ENCODE measurements around the gene SDK1.

Gene SDK1

DNA sequence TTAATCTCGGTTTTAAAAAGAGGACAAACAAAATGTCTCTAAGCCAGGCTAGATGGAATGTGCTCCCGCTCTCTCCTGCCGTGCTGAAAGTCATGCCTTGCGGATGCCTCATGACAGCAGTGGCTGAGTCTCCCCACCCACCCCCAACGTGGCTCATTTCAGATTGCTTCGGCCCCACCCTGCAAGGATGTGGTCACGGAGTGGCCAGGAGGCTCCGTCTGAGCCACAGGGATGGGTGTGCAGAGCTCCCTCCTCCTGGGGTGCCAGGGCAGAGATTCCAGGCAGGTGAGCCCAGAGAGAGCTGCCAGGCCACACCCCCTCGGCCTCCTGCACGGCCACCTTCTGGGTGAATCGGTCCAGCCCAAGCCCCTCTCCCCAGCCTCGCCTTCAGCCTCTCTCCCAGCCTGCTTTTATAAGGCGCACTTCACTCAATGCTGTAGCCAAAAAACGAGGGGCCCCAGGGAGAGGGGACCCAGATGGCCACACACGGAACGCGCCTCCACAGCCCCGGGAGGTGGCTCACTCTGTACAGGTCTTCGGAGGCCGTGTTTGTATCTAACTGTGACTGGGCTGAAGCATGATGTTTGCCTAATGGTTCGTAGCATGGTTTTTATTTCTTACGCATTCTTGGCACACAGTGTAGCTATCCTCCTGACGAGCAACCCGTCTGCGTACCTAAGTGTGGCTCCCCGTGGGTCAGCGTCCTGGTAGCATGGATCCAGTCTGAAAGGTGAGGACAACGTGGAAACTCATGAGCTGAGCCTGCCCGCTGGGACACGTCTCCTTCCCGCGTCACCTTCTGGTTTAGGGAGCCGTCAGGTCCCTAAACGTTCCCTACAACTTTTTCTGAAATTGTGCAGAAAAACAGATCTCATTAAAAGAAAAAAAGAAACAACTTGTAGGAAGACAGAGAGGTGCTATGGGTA is 967.3 kb downstream of the SDK1 start:
- no peak for DNase-seq

DNA sequence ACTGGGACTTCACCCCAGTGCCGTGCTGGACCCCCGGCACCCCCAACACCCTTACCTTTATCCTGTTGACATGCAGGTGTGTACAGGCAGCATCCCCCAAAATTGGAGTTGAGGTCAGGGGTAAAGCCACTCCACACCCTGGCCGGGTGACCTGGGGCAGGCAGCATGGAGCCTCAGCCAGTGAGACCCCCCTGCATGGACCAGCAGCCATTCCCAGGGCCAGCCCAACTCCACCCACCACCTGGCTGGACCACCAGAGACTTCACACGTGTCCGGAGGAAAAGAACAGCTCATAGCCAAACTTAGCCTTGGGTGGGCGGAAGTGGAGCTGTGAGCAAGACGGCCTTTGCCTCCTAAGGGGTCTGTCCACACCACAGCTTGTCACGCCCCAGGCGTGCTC is 968.0 kb downstream of the SDK1 start:
- no peak for DNase-seq

DNA sequence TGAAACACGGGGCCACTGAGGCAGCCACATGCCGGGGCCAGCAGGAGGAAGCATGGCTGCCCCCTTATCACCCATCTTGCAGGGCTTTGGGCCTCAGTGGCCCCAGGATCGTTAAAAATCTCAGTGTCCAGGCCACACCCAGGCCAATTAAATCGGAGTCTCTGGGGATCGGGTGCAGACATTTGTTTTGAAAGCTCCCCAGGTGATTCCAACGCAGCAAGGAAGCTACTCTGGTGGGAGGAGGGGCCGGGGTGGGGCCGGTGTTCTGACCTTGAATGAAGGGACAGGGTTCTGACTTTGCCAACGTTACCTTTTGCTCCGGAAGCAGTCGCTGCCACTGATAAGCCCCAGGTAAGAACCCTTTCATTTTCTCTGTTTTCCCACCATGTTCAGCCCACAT is 968.7 kb downstream of the SDK1 start:
- no peak for DNase-seq

DNA sequence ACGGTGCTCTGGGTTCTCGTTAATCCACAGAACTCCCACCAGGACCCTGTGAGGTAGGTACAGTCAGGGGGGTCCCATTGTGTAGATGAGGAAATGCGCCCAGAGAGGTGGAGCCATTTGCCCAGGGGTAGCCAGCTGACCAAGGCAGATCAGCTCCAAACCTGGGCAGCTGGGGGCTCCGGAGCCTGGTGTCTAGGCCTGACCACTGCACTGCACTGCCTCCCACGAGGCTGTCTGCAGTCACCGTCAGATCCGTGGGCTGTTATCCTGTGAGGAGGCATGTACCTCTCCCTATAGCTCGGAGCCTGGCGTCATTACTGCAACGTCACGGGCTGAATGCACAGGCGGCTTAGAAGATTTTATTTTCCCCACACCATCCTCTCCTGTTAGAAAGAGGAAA is 969.2 kb downstream of the SDK1 start:
- no peak for DNase-seq

DNA sequence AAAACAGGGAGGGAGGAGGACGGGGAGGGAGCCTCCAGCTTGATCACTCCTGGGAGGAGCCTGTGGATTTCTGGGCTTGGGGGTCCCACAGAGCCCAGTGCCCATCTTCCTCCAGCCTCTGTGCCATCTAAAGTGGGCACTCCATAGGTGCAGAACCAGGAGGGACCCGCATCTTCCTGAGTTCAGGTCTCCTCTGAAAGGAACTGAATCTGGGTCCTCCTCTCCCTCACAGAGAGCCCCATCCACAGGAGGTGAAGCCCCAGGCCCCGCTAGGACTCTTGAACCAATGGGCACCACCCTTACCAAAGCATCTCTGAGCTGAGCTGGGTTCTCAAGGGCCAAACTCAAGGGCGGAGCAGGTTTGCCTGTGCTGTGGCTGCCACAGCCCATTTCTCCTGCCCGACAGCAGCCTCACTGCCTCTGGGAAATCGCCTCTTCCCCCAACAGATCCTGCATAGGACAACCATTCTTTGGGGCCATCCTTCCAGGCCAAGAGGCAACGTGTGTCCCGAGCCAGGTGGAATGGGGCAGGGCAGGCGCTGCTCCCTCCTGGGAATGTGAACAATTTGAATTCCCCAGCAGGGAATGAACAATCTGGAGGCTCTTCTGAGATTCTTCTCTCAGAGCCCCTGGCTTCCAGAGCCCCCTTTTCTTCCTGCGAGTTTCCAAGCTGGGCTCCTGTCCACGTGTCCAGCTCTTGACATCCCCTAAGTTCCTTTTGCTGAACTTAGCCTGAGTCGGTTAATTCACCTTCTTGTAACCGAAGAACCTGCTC is 970.1 kb downstream of the SDK1 start:
- no peak for DNase-seq

DNA sequence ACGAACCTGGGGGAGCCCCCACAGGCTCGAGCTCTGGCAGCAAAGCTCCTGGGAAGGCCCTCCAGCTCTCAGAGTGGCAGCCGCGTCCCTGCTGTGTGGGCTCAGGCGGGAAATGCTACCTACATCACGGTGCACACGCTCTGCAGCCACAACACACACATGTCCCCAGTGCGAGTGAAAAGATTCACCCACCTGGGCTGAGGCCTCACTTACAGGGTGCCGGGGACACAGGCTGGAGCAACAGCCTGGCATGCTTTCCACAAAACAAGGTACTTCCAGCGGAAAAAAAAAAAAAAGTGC is 970.6 kb downstream of the SDK1 start:
- no peak for DNase-seq

DNA sequence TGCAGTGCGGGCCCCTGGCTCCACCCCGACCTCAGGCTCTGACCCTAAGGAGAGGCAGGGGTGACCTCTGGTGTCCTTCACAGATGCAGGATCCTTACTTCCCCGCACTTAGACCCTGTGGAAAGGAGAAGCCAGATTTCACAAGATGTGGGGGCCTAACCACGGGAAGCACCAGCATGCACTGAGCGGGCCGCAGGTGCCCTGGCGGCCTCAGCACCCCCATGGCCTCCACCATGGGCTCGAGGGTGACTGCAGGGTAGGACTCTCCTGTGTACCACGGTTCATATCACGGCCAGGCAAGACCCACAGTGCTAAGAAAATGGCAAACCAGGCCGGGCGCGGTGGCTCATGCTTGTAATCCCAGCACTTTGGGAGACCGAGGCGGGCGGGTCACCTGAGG is 971.1 kb downstream of the SDK1 start:
- no peak for DNase-seq

DNA sequence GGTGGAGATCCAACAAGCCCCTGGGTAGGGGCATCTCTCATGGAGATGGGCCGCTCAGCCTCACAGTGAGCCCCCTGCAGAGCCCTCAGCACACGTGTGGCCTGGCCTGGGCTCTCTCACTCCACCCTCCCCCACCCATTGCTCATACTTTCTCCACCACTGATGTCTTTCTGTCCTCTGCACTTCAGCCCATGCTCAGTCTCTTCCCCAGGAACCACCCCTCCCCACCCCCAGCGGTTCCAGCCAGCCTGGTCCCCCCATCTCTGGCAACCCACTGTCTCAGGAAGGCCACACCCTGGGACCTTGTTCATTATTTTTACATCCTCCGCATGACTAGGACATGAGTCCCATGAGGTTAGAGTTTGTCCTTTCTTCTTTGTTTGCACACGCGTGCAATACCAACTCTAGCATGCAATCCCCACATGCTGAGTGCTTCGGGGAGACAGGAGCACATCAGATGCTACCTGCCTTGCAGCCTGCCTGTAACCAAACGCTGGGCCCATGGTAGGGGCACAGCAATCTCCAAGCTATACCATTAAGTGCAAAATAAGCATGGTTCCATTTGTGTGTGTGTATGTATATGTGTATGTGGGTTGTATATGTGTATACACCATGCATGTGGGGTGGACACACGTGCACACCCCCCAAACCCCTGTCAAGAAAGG is 972.6 kb downstream of the SDK1 start:
- DNase-seq: no peak

DNA sequence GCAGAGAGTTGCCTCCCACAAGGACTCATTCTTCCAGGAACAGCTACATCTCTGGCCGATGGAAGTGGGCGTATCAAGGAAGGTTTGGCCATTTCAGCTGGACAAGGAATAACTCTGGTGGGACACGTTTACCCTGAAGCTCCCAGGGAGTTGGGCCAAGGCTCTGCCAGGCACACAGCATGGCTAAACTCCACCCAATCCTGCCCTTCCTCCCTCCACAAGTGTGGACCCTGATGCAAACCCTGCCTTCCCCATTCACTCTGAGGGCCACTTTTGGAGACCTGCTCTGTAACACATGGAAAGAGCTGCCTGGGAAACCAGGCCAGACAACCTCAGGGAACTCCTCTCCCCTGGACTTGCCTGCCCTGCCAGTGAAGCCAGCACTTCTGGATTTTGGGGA is 973.2 kb downstream of the SDK1 start:
- DNase-seq: no peak

DNA sequence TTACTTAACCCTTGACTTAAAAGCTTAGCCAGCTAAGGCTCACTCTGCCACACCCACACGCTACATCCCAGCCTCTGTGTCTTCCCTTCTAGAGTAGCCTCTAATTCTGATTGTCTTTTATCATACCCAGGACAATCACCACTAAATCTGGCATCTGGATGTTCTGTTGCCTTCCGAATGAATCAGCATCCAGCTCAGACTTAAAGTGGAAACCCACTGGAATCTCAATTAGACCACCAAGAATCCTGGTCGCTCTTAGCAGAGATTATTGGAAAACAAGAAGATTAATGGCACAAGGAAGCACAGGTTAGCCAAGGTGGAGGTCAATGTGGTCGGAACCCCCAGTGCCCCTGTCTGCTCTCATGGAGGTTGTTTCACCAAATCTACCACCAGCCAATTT is 976.9 kb downstream of the SDK1 start:
- no peak for DNase-seq

DNA sequence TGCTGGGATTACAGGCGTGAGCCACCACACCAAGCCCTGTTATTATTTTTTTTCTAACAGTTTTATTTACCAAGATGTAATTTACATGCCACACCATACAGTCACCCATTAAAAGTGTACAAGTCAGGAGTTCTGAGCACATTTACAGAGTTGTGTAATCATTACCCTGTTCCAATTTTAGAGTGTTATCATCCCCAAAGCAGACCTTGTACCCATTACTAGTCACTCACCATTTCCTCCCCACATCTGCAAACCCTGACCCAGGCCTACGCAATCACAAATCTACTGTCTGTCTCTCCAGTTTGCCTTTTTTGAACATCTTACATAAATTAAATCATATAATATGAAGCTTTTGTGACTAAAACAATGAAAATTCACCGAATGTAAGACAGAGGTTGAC is 978.2 kb downstream of the SDK1 start:
- DNase-seq: no peak

DNA sequence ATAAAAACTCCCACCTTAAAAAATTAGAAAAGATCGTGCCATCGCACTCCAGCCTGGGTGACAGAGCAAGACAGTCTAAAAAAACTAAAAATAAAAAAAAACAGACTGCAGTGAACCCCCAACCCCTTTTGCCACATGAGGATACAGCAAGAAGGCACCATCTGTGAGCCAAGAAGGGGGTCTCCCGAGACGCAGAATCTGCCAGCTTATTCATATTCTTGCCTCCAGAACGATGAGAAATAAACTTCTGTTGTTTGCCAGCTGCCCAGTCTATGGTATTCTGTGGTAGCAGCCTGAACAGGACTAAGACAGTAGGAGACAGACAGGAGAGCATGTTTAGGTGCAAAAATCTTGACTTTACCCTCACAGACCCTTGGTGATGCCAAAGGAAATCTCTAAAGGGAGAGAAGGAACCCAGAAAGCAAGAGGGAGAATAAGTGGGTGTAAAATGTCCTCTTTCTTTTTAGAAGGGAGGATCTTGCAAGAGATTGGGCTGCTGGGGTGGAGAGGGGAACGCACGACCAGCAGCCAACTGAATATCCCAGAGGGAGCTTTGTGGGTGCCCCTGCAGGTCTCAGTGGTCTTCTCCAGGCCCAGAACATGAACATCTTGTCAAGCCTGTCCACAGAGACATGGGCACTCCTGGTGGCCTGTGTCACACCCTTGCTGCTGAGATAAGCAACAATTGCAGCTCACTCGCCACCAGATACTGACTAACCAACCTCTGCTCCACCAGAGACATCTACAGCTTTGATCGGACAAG is 980.4 kb downstream of the SDK1 start:
- no peak for DNase-seq

DNA sequence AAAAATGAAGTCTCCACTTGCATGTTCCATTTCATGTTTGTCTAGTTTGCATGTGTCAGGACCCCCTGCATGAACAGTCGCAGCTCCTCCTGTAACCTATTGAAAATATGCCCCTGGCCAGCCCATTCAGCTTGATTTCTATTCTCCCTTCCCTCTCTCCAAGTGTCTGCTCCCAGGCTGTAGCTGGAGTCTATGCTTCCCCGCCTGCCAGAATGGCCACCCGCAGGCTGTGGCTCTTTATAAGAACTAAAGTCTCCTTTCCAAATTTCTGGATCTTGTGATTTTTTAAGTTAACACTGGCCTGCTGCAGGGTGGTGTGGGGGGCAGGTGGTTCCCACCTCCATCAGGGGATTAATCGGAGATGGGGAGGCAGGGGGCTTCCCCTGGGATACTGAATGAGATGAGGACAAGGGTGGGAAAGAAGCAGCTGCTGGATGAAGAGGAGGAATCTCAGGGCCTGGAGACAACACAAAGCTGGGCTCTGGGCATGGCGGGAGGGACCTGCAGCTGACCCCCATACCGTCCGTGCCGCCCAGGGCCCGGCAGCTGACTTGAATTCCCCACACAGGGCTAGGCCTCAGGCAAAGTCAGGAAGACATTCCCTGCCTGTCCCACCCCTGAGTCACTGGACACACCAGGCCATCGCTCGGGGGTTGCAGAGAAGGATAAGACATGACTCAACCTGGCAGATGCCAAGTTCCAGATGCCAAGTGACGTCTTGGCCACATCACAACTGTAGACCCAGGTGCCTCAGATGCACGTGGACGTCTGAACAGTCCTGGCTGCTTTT is 981.6 kb downstream of the SDK1 start:
- peak; percentile 65 to 74 for DNase-seq

DNA sequence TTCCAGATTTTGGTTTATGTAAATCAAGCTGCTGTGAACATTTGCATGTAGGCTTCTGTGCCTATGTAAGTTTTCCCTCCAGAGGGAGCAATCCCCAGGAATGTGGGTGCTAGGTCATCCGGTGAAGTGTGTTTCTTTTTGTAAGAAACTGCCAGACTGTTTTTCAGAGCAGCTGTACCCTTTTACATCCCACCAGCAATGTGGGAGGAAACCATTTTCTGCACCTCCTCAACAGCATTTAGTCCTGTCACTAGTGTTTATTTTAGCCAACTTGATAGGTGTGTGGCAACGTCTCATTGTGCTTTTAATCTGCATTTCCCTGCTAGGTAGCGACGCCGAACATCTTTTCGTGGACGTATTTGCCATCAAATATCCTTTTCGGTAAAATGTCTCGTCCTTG is 985.3 kb downstream of the SDK1 start:
- DNase-seq: no peak

DNA sequence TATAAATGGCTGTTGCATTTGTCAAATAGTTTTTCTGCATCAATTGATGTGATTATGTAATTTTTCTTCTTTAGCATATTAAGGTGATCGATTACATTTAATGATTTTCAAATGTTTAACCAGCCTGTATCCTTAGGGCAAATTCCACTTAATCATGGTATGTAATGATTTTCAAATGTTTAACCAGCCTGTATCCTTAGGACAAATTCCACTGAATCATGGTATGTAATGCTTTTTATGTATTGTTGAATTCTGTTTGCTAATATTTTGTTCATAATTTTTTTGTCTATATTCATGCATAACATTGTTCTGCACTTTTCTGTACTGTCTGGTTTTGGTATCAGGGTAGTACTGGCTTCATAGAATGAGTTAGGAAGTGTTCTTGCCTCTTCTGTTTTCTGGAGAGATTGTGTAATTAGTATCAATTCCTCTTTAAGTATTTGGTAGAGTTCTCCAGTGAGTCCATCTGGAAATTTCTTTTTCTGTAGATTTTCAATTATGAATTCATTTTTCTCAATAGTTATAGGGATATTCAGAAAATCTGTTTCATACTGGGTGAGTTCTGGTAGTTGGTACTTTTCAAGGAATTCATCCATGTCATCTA is 987.8 kb downstream of the SDK1 start:
- no peak for DNase-seq

DNA sequence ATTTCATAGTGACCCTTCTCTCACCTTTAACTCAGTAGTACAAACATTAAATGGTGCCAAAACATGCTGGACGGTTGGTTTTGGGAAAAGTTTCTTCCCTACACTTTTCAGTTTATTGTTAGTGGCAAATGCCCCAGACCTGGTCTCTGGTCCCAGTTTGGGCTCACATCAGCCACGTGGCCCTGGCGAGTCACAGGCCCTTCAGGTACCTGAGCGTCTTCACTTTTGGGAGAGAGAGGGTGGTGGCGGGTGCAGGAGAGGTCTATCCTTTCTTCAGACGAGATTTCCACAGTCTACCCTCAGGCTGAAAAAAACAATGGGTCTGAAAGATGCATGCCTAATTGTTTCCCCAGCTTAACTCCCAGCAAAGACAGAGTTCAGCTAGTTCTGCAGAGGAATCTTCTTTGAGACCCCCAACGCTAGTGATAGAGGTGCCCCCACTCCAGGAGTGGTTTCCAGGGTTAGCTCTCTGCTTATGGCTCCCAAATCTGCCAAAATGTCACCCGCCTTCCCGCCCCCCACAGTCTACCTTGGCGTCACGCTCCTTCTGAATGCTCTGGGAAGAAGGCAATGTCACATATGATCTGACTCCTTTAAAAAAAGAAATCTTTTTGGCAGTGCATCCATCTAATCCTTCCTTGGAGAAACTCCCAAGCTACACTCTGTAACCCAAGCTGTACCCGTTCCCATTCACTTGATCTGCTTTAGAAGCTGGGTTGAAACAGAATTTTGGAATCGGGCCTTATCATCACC is 996.3 kb downstream of the SDK1 start:
- DNase-seq: no peak

DNA sequence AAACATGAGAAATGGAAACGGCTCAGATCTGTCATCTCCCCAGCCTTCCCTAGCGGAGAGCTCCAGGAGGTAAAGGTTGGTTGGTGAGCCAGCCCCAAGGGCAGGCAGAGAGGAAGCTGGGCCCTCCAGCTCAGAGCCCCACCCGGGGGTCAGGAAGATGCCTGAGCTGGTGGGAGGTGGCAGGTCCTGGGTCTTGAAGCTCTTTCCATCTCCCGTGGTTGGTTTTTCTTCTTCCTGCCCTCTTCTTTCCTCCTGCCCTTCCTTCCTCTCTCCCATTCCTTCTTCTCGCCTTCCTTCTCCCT is 996.8 kb downstream of the SDK1 start:
- DNase-seq: no peak

DNA sequence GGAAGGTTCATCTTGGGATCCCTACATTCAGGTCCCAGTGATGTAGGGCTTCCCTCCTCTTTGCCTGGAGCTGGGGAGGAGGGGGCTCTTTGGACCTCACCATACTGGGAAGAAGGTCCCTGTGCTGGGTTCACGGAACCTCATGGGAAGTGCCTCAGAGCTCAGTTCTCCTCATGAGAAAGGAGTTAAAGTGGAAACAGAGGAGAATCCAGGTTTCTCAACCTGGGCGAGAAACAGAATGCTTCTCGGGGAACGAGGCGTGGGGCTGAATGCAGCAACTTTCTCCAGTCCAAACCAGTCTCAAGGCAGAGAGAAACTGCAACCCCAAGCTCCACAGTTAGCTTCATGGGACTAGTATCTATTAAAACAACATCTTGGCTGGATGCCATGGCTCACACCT is 998.4 kb downstream of the SDK1 start:
- no peak for DNase-seq

DNA sequence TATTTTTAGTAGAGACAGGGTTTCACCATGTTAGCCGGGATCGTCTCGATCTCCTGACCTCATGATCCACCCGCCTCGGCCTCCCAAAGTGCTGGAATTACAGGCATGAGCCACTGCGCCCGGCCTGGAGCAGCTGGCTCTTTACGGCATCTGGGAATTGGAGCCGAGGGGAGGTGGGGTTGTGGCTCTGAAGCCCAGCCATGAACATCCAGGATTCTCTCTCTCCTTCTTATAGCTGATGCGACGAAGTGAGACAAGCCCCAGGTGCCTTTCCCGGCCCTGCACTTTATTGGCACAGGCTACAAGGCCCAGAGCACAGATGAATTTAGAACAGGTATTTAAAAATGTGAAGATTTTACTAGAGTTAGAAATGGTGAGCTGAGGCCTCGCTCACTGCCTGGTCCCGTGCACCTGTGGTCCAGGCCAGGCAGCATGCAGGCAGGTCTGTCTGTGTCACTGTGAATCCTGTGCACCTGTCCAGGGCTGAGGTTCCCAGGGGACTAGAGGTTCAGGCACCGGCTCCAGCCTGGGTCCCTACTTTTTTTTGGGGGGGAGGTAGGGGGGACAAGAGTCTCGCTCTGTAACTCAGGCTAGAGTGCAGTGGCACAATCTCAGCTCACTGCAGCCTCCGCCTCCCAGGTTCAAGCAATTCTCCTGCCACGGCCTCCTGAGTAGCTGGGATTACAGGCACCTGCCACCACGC is 1001.3 kb downstream of the SDK1 start:
- no peak for DNase-seq

DNA sequence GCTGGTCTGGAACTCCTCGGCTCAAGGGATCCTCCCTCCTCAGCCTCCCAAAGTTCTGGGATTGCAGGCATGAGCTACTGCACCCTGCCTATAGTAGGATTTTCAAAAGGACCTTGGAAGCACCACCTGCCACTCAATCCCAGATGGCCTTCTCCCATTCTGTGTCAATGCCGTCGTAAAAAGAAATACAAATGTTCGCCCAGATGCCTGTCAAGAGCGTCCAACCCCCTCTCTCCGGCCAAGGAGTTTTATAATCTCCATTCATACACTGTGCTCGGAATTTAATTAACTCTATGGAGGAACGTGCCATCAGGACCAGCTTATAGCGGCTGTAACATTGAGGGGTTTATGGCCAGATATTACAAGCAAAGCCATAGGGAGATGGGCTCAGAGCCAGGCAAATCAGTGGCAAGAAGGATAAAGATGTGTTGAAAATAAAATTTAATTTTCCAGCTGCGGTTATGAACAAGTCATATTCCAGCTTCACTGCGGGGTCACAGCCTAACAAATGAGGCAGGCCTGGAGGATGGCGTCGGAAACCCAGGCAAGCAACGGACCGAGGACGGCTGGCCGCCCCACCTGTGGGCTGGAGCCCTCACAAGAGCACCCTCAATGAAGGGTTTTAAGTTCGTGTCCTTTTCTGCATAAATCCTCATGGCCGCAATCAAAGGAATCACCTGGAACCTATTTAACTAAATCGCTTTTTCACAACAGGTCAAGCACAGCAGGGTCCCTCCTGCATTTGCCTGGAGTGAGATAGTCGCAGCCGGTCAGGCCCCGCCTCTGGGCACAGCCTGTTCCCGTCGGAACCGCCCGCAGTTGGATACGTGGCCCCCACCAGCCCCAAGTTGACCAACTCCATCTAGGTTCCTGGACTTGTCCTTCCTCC is 1006.5 kb downstream of the SDK1 start:
- no peak for DNase-seq

Measured in SW 1271 (cell line).